ENCODE results near the gene FAM50A. TPM values are rescaled to one million over a fixed set of nuclear protein-coding genes. Genes with fewer than 3 reads are reported as not detected.
A peak's percentile ranks its signal among the peaks of the same experiment; 100 is the strongest.
"Not testable (repeated sequence)": the region's sequence is repeated elsewhere in the genome, so short reads cannot be mapped to it uniquely, and the experiment has no call there.

FAM50A gene
- total RNA-seq (2014; rRNA removed; shearing (Covaris generic)) = 62.2 and 67.5 TPM in 2 replicates
- polyA plus RNA-seq (2014; cell fraction: nucleus; rRNA removed) = 51.2 and 60.7 TPM in 2 replicates

DNA sequence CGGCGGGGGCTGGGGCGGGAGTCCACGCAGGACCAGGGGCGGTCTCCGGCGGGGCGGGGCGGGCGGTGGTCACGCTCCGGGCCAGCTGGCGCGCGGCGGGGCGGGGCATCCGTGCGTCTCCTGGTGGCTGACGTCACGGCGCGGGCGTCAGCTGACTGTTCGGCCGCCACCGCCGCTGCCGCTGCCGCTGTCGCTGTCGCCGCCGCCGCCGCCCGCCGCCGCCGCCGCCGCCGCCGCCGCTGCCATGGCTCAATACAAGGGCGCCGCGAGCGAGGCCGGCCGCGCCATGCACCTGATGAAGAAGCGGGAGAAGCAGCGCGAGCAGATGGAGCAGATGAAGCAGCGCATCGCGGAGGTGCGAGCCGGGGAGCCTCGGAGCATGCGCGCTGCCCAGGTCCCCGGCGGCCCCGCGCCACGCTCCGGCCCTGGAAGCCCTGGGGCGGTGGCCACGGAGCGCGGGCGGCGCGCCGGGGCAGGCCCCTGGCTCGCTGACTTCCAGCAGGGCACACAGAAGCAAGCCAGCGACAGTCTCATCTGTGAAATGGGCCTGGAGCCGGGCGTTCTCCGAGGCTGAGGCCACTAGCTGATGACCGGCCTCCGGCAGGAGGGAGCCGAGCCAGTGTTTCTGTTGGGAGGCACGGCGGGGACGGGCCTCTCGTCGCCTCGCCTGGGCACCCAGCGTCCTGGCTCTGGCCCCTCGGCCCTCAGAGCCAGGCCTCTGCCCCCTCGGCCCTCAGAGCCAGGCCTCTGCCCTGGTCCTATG lies at the start of gene FAM50A:
Gene FAM50A, plus strand, starts transcription at position 150 of the 763 bp plus-strand sequence. Its CDS starts 95 bp downstream, at position 245.
- DNase-seq (ENCODE audit: extremely low read depth, low read depth) = peak; percentile 52

DNA sequence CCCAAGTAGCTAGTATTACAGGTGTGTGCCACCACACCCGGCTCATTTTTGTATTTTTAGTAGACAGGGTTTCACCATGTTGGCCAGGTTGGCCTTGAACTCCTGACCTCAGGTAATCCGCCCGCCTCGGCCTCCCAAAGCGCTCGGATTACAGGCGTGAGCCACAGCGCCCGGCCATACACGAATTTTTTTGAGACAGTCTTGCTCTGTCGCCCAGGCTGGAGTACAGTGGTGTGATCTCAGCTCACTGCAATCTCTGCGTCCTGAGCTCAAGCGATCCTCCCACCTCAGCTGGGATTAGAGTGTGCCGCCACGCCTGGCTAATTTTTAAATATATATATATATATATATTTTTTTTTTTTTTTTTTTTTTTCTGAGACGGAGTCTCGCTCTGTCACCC lies 47.6 kb upstream of the FAM50A start:
- DNase-seq (ENCODE audit: extremely low read depth, low read depth) = not testable (repeated sequence)

GRCh38 chrX:154396973-154397887 lies 46.7 kb upstream of the FAM50A start:
- DNase-seq (ENCODE audit: extremely low read depth, low read depth) = peak; percentile 72

DNA sequence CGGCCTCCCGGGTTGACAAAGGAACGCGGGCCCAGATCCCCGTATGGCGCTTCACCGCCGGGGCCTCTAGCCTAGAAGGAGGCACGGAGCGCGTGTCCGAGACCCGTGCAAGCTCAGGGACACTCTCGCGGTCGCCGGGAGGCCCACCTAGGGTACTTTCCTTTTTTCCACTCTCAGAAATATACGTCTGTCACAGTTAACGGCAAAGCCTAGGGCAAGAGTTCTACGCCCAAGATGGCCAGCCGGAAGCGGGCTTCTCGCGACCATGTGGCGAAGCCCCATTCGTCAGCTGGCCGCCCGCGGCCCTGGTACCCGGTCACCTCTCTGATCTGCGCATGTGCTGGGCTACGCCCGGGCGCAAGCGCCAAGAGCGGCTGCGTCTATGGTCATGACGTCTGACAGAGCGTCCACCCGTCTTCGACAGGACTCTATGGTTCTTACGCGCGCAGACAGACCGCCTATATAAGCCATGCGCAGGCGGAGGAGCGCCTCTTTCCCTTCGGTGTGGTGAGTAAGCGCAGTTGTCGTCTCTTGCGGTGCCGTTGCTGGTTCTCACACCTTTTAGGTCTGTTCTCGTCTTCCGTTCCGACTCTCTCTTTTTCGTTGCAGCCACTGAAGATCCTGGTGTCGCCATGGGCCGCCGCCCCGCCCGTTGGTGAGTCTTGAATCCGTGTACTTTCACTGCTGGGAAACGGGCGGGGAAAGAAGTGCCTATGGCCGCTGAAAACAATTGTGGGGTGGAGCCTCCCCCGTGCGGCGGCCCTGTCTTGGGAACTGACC lies 45.9 kb upstream of the FAM50A start, which contains the start of gene RPL10:
Gene RPL10, plus strand, starts transcription at position 490 of the 780 bp plus-strand sequence. Its CDS starts 143 bp downstream, at position 633.
- peak; percentile 97 for DNase-seq (ENCODE audit: extremely low read depth, low read depth)

- DNase-seq (ENCODE audit: extremely low read depth, low read depth) = peak; percentile 72
Measured at GRCh38 chrX:154398668-154399526, 45.0 kb upstream of the FAM50A start.

DNA sequence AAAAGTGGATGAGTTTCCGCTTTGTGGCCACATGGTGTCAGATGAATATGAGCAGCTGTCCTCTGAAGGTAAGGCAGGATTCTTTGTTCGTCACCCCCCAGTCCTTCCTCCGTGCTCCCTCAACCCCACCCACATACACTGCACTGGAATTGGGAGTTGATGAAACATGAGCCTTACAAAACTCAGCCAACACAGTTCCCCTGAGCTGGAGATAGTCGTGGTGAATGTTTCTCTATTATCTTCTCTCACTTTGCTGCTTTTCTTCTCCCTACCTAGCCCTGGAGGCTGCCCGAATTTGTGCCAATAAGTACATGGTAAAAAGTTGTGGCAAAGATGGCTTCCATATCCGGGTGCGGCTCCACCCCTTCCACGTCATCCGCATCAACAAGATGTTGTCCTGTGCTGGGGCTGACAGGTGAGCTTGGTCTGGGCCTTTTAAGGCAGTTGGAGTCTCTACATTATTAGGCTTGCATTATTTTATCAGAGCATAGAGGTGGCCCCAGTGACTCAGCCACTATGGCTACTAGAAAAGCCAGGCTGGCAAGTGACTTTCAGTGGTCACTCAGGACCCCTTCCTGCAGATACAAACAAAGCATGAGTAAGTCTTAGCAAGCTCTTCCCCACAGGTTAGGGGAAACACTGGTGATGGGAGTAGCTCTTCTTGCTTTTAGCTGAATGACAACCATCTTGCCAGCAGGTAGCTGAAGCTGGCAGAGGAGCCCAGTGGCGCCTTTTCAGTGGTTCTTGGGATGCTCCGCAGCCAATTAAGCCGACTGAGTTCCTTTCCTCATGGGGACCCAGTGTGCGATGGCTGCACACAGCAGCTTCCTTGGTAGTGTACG lies 44.2 kb upstream of the FAM50A start:
- no peak for DNase-seq (ENCODE audit: extremely low read depth, low read depth)

GRCh38 chrX:154400369-154400817 lies 43.5 kb upstream of the FAM50A start:
- not testable (repeated sequence) for DNase-seq (ENCODE audit: extremely low read depth, low read depth)

GRCh38 chrX:154401045-154401799 lies 42.7 kb upstream of the FAM50A start:
- DNase-seq (ENCODE audit: extremely low read depth, low read depth) = peak; percentile 49

DNA sequence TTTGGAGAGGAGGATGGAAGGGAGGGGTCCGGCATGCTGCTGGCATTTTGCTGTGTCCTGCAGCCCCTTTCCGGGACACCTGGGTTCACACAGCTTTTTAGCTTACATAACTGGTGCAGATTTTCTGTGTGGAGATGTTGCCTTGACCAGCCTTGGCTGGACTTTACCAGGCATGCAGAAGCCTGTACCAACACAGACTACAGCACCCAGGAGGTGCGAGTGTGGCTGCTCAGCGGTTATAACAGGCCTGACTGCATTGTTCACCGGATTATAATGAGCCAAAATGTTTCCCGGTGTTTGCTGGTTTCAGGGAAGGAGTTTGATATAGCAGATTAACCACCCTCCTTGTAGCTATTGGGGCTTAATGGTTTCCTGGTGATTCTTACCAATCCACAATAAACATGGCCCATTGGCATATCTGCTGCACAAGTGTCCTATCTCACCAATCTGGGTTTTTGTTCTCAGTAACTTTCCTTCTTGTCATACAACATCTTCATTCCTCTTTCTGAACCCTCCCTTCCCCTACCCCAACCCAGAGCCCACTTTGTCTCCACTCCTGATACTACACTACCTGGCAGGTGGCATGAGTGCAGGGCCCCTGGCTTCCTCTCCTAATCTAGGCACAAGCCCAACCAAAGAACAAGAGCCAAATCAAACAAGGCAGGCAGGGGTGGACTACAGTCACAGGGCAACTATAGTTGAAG lies 41.9 kb upstream of the FAM50A start:
- DNase-seq (ENCODE audit: extremely low read depth, low read depth) = no peak

DNA sequence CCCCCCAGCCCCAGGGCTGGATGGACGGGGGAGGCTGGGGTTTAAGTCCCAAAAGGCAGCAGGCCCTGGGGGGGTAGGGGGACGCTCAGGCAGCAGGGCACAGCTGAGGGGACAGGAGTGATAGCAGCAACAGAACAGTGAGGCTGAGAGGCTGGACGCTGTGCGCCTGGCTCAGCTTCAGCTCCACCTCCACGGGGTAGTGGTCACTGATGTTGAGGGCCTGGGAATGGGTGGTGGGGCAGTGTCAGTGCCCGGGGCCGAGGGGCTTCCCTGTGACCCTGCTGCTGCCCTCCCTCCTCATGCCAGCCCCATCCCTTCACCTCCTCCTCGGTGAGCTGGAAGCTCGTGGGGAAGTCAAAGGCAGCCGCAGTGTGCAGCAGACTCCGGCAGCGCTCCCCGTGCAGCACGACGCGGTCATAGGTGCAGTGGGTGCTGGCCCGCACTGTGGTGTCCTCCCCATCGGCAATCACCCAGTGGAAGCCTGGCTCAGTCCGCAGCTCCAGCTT lies 41.3 kb upstream of the FAM50A start:
- no peak for DNase-seq (ENCODE audit: extremely low read depth, low read depth)

- DNase-seq (ENCODE audit: extremely low read depth, low read depth) = no peak
Measured at GRCh38 chrX:154403192-154403591, 40.7 kb upstream of the FAM50A start.

GRCh38 chrX:154403858-154404257 lies 40.1 kb upstream of the FAM50A start:
- no peak for DNase-seq (ENCODE audit: extremely low read depth, low read depth)

- no peak for DNase-seq (ENCODE audit: extremely low read depth, low read depth)
Measured at GRCh38 chrX:154404625-154405192, 39.2 kb upstream of the FAM50A start.

GRCh38 chrX:154408659-154409221 lies 35.2 kb upstream of the FAM50A start:
- DNase-seq (ENCODE audit: extremely low read depth, low read depth) = no peak

- DNase-seq (ENCODE audit: extremely low read depth, low read depth) = peak; percentile 84
Measured at GRCh38 chrX:154409222-154409871, 34.6 kb upstream of the FAM50A start, which contains the start of gene DNASE1L1. Gene DNASE1L1, minus strand, starts transcription at chrX:154409254. Its CDS starts 3,686 bp downstream, at chrX:154405568.

- DNase-seq (ENCODE audit: extremely low read depth, low read depth) = no peak
Measured at GRCh38 chrX:154411981-154412340, 32.0 kb upstream of the FAM50A start.
